ENCODE measurements around the gene TRIM10. TPM values are rescaled to one million over a fixed set of nuclear protein-coding genes. Genes with fewer than 3 reads are reported as not detected.
"Not testable (repeated sequence)": the region's sequence is repeated elsewhere in the genome, so short reads cannot be mapped to it uniquely, and the experiment has no call there.

TRIM10 gene
- total and polyA plus RNA-seq, 2 experiments from 2014 or later: 0.11 TPM; not detected in 1

DNA sequence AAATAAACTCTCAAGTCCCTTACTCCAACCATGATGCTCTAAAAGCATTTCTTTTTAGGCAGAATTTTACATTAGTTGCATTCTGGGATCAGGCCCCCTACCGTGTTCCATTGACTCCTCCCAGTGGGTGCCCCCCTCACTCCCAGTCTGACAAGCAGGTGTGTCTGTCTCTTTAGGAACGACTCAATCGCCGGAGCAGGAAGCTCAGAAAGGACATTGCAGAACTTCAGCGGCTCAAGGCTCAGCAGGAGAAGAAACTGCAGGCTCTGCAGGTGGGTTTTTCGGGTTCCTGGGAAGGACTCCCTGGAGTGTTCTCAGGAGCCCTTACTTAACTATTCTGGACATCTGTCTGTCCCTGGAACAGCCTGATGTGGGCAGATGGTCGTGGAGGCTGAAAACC lies 15.2 kb downstream of the TRIM10 start:
- no peak overlapping the region for H3K4me2 ChIP-seq (ENCODE audit: unreplicated experiment)
- in situ Hi-C loops (cut with MboI): no loop called here
- no peak for TF ChIP-seq EZH2phosphoT487 (IDR thresholded peaks at IDR 0.05; ENCODE audit: insufficient read depth, low read depth)
- no peak for TF ChIP-seq EZH2 (IDR thresholded peaks at IDR 0.05; ENCODE audit: insufficient read depth, poor library complexity, severe bottlenecking)
- H3K36me3 ChIP-seq (ENCODE audit: low read depth): no peaks in the 10 kb centered on the region
- H3K4me3 ChIP-seq: no peak overlapping the region
- H3K9me3 ChIP-seq (ENCODE audit: low read depth): no peaks in the 10 kb centered on the region
- H3K27me3 ChIP-seq (replicated peaks; ENCODE audit: insufficient read depth): peaks cover 44% of the 10 kb centered on the region
- H4K20me1 ChIP-seq (ENCODE audit: insufficient read depth): no peaks in the 10 kb centered on the region
- no peaks in the 10 kb centered on the region for H3K79me2 ChIP-seq (ENCODE audit: insufficient read depth)
- no peaks in the 10 kb centered on the region for H3K4me1 ChIP-seq (ENCODE audit: insufficient read depth)
- no peak overlapping the region for H2AFZ ChIP-seq
- no peaks in the 10 kb centered on the region for H3F3A ChIP-seq (ENCODE audit: insufficient read depth)
- no peak overlapping the region for H3K27ac ChIP-seq
- H3K9me2 ChIP-seq (ENCODE audit: insufficient read depth): no peaks in the 10 kb centered on the region
- DNase-seq: no peak
- WGBS, 2 experiments (ENCODE audit: low coverage in 1 of 2, low lambda C conversion rate in 2 of 2, missing lambda C conversion rate in 2 of 2): 33 to 36% methylated on average over 7 of the region's 7 CpGs
- no peak overlapping the region for H3K9ac ChIP-seq

DNA sequence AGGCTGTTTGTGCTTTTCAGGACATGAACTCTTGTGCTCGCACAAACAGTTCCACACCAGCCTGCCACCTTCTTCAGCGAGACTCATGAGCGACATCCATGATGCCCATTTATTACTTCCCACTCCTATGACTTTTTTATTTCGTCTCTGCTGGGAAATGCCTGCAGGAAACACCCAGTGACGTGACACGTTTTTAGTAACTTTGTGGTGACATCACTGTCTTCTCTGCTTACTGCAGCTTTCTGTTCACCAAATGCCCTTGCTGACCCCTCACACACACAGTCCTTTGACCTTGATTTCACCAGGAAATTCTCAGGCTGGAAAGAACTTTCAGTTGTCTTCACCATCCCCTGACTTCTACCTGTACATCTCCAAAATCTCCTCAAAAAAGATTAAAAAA lies 16.2 kb downstream of the TRIM10 start:
- Histone ChIP-seq H3K9me3 (ENCODE audit: low read depth) (no peaks in the 10 kb centered on the region), H3K9me2 (ENCODE audit: insufficient read depth) (no peaks in the 10 kb centered on the region), H3K4me2 (ENCODE audit: unreplicated experiment) (no peak overlapping the region), H3K27ac (no peak overlapping the region), H3F3A (ENCODE audit: insufficient read depth) (no peaks in the 10 kb centered on the region), H3K4me3 (no peak overlapping the region), H3K27me3 (replicated peaks; ENCODE audit: insufficient read depth) (peaks cover 44% of the 10 kb centered on the region), H2AFZ (no peak overlapping the region), H3K79me2 (ENCODE audit: insufficient read depth) (no peaks in the 10 kb centered on the region), H3K36me3 (ENCODE audit: low read depth) (no peaks in the 10 kb centered on the region), H4K20me1 (ENCODE audit: insufficient read depth) (no peaks in the 10 kb centered on the region), H3K9ac (no peak overlapping the region), H3K4me1 (ENCODE audit: insufficient read depth) (no peaks in the 10 kb centered on the region)
- in situ Hi-C loops (cut with MboI): no loop called here
- WGBS, 2 experiments (ENCODE audit: low coverage in 1 of 2, low lambda C conversion rate in 2 of 2, missing lambda C conversion rate in 2 of 2): 40 to 54% methylated on average over 6 of the region's 6 CpGs
- no peak for DNase-seq
- TF ChIP-seq EZH2phosphoT487 (IDR thresholded peaks at IDR 0.05; ENCODE audit: insufficient read depth, low read depth) (no peak), EZH2 (IDR thresholded peaks at IDR 0.05; ENCODE audit: insufficient read depth, poor library complexity, severe bottlenecking) (no peak)

DNA sequence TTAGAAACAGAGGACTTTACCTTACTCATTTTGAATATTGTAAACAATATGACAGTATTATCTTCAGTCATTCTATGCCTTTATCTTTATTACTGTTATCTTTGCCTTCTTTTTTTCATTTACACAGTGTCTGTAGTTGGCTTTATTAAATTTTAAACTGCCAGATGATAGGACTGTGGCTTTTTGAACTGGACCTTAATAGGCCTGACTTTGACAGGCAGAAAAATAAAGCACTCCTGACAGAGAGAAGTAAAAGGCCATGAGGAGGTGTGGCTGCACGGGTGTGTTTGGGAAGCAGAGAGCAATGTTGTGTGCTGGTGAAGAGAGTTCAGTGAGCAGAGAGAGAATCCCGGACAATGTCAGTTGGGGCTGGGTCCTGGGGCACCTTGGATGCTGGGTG lies 17.2 kb downstream of the TRIM10 start:
- H2AFZ ChIP-seq: no peak overlapping the region
- no peaks in the 10 kb centered on the region for H3K4me1 ChIP-seq (ENCODE audit: insufficient read depth)
- no peaks in the 10 kb centered on the region for H3K9me2 ChIP-seq (ENCODE audit: insufficient read depth)
- no peak overlapping the region for H3K4me2 ChIP-seq (ENCODE audit: unreplicated experiment)
- H3K9me3 ChIP-seq (ENCODE audit: low read depth): no peaks in the 10 kb centered on the region
- in situ Hi-C loops (cut with MboI): no loop called here
- no peak for TF ChIP-seq EZH2 (IDR thresholded peaks at IDR 0.05; ENCODE audit: insufficient read depth, poor library complexity, severe bottlenecking)
- no peak for TF ChIP-seq EZH2phosphoT487 (IDR thresholded peaks at IDR 0.05; ENCODE audit: insufficient read depth, low read depth)
- H3K27me3 ChIP-seq (replicated peaks; ENCODE audit: insufficient read depth): peaks cover 44% of the 10 kb centered on the region
- no peak overlapping the region for H3K9ac ChIP-seq
- H3F3A ChIP-seq (ENCODE audit: insufficient read depth): no peaks in the 10 kb centered on the region
- no peaks in the 10 kb centered on the region for H3K79me2 ChIP-seq (ENCODE audit: insufficient read depth)
- 22 to 25% methylated on average over 2 of the region's 2 CpGs for WGBS, 2 experiments (ENCODE audit: low coverage in 1 of 2, low lambda C conversion rate in 2 of 2, missing lambda C conversion rate in 2 of 2)
- no peak overlapping the region for H3K4me3 ChIP-seq
- H4K20me1 ChIP-seq (ENCODE audit: insufficient read depth): no peaks in the 10 kb centered on the region
- no peak for DNase-seq
- no peaks in the 10 kb centered on the region for H3K36me3 ChIP-seq (ENCODE audit: low read depth)
- no peak overlapping the region for H3K27ac ChIP-seq

DNA sequence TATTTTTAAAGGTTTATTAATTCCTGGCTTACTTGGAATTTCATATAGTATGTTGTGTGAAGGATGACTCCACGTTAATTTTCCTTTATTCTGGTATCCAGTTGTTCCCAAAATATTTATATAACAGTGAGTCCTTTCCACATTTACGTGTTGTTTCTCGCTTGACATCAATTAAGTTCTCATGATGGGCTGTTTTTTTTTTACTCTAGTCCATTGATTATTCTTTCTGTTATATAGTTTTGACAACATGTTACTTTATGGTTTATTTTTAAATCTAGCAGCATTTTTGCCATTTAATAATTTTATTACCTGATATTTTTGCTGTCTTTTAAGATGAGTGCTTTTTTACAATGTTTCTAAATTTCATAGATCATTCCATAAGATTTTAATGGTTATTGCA lies 18.3 kb downstream of the TRIM10 start:
- Histone ChIP-seq H3K9ac (no peak overlapping the region), H3K36me3 (ENCODE audit: low read depth) (no peaks in the 10 kb centered on the region), H4K20me1 (ENCODE audit: insufficient read depth) (no peaks in the 10 kb centered on the region), H3K9me2 (ENCODE audit: insufficient read depth) (no peaks in the 10 kb centered on the region), H3K79me2 (ENCODE audit: insufficient read depth) (no peaks in the 10 kb centered on the region), H3K4me2 (ENCODE audit: unreplicated experiment) (no peak overlapping the region), H3K4me3 (no peak overlapping the region), H3K27me3 (replicated peaks; ENCODE audit: insufficient read depth) (peaks cover 53% of the 10 kb centered on the region), H3F3A (ENCODE audit: insufficient read depth) (no peaks in the 10 kb centered on the region), H2AFZ (no peak overlapping the region), H3K27ac (no peak overlapping the region), H3K9me3 (ENCODE audit: low read depth) (no peaks in the 10 kb centered on the region), H3K4me1 (ENCODE audit: insufficient read depth) (no peaks in the 10 kb centered on the region)
- TF ChIP-seq EZH2 (IDR thresholded peaks at IDR 0.05; ENCODE audit: insufficient read depth, poor library complexity, severe bottlenecking) (no peak), EZH2phosphoT487 (IDR thresholded peaks at IDR 0.05; ENCODE audit: insufficient read depth, low read depth) (no peak)
- DNase-seq: no peak
- in situ Hi-C loops (cut with MboI): no loop called here
- 36 to 52% methylated on average over 3 of the region's 3 CpGs for WGBS, 2 experiments (ENCODE audit: low coverage in 1 of 2, low lambda C conversion rate in 2 of 2, missing lambda C conversion rate in 2 of 2)

DNA sequence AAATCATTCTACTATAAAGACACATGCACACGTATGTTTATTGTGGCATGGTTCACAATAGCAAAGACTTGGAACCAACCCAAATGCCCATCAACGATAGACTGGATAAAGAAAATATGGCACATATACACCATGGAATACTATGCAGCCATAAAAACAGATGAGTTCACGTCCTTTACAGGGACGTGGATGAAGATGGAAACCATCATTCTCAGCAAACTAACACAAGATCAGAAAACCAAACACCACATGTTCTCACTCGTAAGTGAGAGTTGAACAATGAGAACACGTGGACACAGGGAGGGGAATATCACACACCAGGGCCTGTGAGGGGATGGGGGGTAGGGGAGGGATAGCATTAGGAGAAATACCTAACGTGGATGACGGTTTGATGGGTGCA lies 20.8 kb downstream of the TRIM10 start:
- 32 to 40% methylated on average over 8 of the region's 8 CpGs for WGBS, 2 experiments (ENCODE audit: low coverage in 1 of 2, low lambda C conversion rate in 2 of 2, missing lambda C conversion rate in 2 of 2)
- in situ Hi-C loops (cut with MboI): not testable (repeated sequence)

More for the DNA sequence above, 20.8 kb downstream of the TRIM10 start:
- not testable (repeated sequence) for H3K9ac ChIP-seq; H4K20me1 ChIP-seq (ENCODE audit: insufficient read depth); H3K27ac ChIP-seq; DNase-seq; H3K4me1 ChIP-seq (ENCODE audit: insufficient read depth); H3F3A ChIP-seq (ENCODE audit: insufficient read depth); H2AFZ ChIP-seq; H3K36me3 ChIP-seq (ENCODE audit: low read depth); H3K4me3 ChIP-seq; H3K4me2 ChIP-seq (ENCODE audit: unreplicated experiment); H3K9me3 ChIP-seq (ENCODE audit: low read depth); H3K79me2 ChIP-seq (ENCODE audit: insufficient read depth); H3K9me2 ChIP-seq (ENCODE audit: insufficient read depth)
- H3K27me3 ChIP-seq (replicated peaks; ENCODE audit: insufficient read depth): peaks cover 50% of the 10 kb centered on the region
